Inferior parietal cortex (tissue), 1 donor: ENCODE measurements around the gene MMP23B.
"Not testable (repeated sequence)": the region's sequence is repeated elsewhere in the genome, so short reads cannot be mapped to it uniquely, and the experiment has no call there.

Experiments used
- DNase-seq: peaks from one replicate; pipeline ENCODE4 v3.0.0-alpha.2; 2016; ENCODE audit errors: extremely low spot score

MMP23B gene

DNA sequence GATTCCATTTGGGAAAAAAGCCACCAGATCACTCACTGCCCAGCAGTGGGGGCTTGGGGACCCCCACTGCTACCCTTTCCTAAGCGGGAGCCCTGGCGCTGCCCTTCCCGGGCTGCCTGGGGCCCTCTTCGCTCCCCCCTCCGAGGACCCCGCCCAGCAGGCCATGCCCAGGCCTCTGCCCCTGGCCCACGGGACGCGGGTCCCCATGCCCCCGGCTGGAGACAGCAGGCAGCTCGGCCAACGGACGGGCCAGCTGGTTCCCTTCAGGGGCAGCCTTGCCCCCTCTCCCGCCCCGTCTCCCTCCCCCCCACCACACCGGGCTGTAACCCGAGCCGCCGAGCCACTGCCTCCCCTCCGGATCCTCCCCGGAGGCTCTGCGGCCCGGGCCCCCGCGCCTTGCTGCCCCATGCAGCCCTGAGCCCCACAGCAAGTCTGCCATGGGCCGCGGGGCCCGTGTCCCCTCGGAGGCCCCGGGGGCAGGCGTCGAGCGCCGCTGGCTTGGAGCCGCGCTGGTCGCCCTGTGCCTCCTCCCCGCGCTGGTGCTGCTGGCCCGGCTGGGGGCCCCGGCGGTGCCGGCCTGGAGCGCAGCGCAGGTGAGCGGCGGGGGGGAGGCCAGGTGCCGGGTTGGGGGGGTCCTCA, at the start of gene MMP23B:
TSS of gene MMP23B (plus strand) at position 392 of the 639 bp plus-strand sequence. CDS start at position 438, 46 bp downstream.
- DNase-seq, result no peak

DNA sequence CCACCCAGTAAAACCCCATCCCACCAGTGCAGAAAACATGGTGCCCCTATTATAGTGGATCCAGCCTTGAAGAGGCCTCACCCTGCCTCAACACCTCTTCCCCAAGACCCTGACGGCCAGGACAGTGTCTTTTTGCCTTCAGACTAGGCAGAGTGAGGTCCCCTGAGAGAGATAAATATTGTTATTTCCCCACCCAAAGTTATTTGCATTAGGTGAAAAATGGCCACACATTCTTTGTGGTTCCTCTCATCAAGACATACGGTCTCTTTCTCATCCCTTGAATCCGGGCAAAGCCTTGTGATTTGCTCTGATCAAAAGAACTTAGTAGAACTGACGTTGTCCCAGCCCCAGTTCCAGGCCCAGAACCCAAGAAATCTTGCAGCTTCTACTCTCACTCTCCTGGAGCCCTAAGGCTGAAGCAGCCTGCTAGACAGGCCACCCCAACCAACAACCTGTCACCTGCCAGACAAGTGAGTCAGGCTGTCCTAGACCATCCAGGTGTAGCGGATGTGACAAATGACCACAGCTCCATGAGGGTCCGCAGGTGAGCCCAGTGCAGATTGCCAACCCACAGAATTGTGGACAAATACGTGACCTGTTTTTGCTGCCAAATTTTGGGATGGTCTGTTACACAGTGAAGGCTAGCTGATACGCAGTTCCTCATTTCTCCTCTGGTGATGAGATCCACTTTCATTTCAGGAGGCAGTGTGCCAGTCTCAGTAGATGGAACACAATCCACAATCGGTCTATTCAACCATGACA, 49.2 kb upstream of the MMP23B start:
- DNase-seq, result no peak

DNA sequence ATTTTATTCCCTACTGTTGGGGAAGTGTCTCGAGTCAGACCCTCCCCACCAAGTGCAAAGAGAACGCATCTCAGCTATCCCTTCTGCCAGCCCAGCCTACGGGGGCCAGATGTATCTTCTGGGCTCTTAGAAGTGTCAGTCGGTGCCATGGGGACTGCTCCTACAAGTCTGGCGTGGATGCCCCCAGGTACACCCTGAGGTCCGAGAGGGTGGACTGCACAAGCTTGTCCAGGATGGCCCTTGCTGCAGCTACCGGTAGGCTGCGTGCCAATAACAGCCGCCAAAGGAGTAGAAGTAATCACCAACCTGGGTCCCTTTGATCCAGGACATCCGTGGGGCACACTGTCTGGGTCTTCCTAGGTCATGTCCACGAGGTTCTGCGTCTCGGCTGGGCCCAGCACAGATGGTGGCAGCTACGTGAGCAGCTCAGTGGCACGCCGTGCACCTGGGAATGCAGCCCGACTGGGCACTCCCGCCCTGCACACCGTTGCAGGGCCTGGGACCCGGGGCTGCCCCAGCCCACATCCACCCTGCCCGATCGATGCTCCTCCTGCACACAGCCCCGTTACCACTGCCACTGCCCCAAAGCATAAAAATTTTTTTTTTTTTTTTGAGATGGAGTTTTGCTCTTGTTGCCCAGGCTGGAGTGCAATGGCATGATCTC, 48.5 kb upstream of the MMP23B start:
- DNase-seq, result no peak

DNA sequence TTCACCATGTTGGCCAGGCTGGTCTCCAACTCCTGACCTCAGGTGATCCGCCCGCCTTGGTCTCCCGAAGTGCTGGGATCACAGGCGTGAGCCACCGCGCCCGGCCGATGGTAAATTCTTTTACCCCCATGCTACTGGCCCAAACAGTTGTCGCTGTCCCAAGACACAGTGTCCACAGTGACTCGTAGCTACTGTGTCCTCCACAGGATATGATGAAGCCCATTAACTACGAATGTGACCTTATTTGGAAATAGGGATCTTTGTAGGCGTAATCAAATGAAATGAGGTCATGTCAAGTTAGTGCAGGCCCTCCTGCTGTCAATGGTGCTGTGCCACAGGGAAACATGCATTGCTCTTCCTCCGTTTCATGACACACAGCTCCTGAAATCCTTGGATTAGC, 40.5 kb upstream of the MMP23B start:
- no peak for DNase-seq

DNA sequence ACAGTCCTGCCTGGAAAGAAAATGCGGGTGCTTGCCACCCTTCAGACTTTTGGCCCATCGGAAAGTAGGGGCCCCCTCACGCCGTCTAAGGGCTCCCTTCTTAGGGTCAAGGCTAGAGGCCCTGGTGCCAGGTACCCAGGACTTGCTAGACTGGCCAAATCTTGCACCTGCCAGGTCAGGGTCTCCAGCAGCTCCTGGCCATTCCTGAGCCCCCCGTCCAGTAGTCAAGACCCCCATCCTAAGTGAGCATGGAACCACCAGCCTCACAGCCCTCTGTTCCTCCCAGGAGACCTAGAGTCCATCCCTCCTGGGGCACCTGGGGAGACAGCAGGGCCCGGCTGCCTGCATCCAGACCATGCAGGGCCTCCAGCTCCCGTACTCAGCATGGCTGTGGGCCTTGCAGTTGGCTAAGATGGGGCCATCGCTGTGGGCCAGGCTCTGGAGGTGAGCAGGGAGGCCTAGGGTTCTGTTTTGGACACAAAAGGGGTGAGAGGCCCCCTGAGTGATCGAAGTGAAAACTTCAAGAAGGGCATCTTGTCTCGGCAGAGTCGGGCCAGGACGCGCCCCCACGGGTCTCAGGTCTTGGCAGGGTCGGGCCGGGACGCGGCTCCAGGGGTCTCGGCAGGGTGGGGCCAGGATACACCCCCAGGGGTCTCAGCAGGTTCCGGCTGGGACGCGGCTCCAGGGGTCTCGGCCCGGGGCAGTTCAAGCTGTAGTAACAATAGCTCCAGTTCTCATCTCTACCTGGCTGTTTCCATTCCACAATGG, 38.0 kb upstream of the MMP23B start:
- DNase-seq, result no peak

DNA sequence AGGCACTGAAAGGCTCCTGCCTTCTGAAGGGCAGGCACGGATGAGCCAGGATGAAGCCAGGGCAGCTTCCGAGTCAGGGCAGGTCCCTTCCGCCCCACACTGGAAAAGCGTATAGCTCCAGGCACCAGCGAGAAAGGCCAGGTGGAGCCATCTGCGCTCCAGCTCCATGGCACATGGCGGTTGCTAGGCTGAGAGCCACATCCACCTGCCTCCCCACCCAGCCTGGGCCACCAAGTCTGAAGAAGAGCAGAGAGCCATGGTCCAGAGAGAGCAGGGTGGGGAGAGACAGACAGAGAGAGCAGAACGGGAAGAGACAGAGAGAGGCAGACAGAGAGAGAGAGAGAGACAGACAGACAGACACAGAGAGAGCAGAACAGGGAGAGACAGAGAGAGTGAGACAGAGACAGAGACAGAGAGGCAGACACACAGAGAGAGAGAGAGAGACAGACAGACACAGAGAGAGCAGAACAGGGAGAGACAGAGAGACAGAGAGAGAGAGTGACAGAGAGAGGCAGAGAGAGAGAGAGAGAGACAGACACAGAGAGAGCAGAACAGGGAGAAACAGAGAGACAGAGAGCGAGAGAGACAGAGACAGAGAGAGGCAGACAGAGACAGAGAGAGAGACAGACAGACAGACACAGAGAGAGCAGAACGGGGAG, 37.2 kb upstream of the MMP23B start:
- no peak for DNase-seq

DNA sequence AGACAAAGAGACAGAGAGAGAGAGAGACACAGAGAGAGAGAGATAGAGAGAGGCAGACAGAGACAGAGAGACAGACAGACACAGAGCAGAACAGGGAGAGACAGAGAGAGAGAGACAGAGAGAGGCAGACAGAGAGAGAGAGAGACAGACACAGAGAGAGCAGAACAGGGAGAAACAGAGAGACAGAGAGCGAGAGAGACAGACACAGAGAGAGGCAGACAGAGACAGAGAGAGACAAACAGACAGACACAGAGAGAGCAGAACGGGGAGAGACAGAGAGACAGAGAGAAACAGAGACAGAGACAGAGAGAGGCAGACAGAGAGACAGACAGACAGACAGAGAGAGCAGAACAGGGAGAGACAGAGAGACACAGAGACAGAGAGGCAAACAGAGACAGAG, 36.6 kb upstream of the MMP23B start:
- not testable (repeated sequence) for DNase-seq

DNA sequence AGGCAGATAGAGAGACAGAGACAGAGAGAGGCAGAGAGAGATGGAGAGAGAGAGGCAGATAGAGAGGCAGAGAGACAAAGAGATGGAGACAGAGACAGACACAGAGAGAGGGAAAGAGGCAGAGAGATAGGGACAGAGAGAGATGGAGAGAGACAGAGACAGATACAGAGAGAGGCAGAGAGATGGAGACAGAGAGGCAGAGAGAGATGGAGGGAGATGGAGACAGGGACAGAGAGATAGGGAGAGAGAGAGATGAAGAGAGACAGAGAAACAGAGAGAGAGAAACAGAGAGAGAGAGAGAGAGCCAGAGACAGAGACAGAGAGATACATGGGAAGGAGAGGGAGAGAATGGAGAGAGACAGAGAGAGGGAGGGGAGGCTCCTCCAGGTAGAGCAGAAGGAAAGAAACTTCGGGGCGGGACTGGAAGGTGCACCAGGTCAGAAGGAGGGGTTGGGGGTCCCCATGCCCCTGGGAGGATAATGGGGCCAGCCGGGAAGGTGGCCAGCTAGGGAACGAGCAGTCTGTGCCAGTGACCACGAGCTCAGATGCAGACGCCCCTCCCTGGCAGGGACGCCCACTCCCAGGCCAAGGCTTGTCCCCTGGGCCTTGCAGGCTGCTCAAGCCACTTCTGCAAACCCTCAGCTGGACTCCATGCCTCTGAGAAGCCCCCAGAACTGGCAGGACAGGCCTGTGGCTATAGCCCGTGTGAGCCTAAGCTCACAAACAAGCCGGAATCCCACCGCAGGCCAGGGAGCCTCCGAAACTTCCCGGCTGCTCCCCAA, 35.3 kb upstream of the MMP23B start:
- DNase-seq, result no peak

DNA sequence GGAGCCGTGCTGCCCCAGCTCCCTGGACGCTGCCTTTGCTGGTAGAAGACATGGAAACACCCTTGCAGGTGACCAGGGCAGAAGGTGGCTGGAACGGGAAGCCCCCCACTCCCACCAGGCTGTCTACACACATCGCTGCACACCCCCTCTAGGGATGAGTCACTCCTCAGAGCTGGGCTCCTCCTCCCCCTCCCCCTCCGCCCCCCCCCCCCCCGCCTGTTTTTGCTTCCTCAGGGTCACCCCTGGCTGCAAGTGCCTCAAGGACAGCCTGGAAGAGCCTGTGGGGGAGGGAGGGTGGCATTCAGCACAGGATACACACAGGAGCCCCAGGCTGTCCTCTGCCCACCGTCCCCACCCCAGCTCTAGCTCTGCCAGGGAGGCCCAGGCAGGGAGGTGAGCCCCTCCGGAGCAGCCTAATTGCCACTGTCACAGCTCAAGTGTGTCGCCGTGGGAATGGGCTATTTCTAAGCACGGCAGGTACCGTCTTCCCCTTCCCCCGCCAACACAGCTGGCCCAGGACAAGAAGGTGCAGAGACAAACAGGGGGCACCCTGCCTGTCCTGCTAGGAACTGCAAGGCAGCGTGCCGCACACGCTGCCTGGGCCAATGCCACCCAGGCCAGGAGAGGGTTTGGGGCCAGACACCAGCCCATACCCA, 34.6 kb upstream of the MMP23B start:
- no peak for DNase-seq

DNA sequence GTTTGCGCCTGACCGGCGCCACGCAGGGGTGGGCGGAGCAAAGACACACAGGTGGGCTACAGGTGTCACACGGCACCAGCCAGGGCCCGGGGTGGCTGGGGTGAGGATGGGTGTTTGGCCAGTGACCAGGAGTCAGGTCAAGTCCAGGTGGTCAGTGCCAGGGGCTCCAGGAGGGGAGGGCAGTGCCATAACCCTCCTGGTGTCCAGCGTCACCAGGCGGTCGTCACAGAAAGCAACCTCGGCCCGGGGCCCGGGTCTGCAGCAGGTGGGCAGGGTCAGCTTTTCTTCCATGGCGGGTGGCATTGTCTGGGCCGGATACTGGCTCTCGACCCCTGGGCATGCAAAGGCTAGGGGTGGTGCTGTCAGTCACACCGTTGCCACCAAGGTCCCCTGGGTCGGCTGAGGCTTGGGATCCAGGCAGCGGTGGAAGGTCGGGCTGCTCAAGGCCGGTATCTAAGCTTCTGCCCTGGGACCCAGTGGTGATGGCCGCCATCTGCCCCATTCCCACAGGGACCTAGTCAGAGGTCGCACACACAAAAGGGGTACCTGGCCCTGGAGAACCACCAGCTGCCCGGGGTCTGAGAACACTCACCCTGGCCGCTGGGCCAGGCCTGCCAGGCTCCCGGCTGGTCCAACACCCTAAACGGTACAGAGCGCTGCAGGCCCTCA, 33.8 kb upstream of the MMP23B start:
- DNase-seq, result no peak

DNA sequence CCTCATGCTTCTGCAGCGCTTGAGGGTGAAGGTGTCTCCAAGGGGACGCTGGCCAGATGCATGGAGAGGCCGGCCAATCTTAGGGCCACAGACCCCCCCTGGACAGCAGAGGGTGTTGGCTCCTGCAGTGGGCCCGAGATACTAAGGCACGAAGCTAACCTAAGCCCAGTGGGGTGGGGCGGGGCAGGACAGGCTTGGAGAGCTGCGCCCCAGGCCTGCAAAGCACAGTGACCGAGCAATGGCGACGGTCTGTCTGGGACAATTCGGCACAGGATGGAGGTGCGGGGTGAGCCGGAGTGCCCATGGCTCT, 33.3 kb upstream of the MMP23B start:
- no peak for DNase-seq

DNA sequence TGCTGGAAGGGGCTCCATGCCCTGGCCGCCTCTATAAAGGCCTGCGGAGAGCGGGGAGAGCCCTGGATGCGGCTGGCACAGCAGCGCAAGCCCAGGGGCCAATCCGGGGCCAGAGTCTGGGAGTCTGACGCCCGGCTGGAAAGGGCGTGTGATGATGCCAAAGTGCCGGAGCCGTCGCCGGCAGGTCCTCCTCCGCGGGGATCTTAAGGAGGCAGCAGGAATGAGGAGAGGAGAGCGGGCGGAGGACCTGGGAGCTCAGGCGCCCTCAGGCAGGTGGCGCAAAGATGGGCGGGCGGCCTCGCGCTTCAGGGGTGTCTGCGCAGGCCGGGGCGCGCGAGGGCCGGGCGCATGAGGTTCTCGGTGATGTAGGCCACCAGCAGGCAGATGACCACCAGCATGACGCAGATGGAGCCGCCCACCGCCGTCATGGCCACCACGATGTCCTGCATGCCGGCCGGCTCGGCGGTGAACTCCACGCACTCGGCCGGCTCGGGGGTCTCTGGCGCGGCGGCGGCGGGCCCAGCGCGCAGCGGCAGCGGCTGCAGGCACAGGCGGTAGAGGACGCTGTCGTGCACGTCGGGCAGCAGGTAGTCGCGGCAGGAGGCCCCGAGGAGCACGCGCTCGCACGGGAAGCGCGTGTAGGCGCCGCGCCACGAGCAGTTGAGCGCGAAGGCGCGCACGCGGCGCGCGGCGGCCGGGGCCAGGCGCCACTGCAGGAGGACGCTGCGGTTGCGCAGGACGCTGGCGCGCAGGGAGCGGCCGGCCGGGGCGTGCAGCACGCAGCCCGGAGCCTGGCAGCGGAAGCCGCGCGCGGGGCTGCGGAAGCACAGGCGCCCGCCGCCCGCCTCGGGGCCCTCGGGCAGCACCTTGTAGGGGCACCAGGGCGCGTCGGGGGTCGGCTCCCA, 32.7 kb upstream of the MMP23B start:
- DNase-seq, result no peak

DNA sequence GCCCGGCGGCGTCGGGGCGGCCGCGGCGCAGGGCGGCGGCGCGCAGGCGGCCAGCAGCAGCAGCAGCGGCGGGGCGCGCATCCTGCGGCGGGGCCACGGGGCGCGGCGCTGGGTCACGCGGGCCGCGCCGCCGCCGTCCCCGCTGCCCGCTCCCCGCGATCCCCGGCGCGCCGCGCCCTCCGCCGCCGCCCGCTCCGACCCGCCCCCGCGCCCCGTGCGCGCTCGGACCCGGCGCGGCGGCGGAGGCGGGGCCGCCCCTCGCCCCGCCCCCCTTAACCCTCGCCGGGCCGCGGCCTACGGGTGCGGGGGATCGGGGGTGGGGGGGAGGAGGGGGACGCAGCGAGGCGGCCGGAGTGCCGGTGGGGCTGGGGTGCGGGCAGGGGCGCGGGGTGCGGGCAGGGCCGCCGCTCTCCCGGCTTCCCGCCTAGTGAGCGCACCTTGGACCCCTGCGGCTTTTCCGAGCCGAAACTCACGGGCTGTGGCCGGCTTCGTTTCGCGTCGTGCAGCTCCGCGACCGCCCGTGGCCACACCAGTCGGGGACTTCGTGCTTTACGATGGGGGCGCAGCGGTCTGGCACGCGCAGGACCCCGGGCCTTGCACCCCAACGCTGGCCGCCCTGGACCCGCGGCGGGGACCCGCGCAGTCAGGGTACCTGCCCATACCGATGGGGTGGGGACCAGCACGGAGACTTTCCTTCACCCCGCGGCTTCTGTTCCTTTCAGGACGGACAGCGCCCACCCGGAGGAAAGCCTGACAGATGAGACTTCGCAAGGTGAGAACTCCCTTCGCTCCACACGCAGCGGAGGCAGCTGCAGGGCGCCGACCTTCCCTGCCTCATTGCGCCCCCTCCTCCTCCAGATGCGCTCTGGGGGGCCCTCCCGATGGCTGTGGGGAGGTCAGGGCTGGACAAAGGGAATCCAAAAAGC, 31.8 kb upstream of the MMP23B start, which contains the start of gene FNDC10:
TSS of gene FNDC10 (minus strand) at position 201 of the 926 bp plus-strand sequence. CDS start at position 81, 120 bp downstream.
- DNase-seq, result no peak

DNA sequence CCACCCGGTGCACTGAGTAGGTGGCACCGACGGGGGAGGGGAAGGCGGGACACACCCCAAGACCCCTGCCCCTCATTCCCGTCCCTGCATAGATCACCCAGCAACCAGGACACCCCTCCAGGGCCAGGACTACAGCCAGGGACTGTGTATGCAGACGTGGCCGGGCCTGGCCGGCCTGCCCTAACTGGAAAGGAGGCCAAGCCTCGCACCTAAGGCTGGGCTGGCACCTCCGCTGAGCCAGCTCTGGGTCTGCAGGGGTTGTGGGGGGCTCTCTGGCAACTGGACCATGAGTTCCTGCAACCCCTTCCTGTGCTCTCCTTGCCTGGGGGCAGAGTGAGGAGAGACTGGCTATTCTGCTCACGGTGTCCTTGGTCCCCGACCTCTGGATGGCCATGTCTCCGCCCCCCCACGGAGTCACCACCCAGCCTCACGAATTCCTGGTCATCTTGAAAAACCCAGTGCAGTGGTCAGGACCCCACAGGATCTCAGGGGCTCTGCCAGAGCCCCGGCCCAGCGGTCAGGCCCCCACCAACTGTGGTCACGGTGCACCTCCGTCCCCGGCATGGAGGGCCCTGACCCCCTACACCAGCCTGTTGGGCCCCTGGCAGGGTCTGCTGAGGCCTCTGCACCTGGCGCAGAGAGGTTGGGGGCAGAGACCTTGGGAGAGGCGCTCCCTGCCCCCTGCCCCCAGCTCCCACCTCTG, 31.0 kb upstream of the MMP23B start:
- DNase-seq, result no peak

DNA sequence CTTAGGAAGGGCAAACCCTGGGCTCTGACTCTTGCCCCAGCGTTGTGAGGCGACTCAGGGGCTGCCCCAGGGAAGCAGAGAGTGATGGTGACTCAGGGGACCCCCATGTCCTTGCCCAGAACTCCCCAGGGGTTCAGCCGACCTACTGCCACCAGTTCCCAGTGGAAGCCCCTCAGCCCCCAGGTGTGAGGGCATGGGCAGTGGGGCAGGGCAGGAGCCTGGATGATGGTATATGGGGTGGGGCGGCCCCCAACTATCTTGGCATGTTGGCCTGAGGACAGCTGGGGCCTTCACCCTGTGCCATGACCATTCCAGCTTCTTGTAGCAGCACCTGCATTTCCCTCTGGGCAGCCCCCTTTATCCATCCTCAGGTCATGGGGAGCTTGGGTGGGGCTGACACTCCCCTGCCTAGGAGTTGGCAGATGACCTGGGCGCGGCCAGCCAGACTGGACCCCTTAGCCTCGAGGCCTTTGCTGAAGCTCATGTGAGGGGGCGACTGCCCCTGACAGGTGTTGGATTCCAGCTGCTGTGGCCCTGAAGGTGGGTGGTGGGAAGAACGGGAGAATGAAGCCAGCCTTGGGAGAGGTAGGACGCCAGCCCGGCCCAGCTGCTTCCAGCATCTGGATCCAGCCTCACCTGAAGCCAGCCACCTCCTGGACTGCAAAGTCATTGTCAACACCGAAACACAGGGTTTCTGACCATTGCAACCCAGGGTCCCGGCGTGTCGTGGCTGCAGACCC, 30.2 kb upstream of the MMP23B start:
- DNase-seq, result no peak

DNA sequence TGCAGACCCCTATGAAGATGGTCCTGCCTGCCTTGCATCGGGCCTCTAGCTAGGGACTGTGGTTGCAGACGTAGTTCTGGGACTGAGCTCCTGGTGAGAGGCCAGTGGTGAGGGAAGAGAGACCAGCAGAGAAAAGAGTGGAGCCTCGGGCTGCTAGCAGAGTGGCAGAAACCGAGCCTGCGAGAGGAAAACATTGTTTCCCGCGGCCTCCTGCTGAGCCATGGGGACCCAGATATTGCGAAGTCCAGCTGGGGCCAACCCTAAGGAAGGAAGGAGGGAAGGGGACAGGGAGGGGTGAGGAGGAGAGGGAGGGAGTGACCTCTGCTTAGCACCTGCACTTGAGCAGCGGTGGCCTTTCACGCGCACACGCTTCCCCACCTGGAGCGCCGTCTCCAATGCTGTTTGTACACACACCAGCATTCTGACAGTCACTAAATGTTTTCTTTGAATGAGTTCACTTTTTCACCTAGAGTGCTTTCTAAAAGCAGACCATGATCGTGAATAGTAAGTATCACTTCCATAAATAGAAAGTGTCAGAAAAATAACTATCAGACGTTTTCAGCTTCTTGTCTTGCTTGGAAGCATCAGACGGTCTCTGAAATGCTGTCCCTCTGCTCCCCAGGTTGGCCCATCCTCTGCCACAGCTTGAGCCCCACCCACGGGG, 29.5 kb upstream of the MMP23B start:
- DNase-seq, result no peak
